MM.1S (cell line): ENCODE measurements around the gene HP.
"Not testable (repeated sequence)": the region's sequence is repeated elsewhere in the genome, so short reads cannot be mapped to it uniquely, and the experiment has no call there.

Experiments
- EZH2phosphoT487 ChIP-seq: fragments of 300-600 bp; sonication (generic); IDR thresholded peaks from 2 replicates; pipeline ENCODE4 v1.6.1; 2018; ENCODE audit warnings: antibody characterized with exemption, low read length
- TF ChIP-seq, protein P1 (sequence below): fragments of 300-600 bp; sonication (generic); IDR thresholded peaks from 2 replicates; pipeline ENCODE4 v1.5.1; 2016; ENCODE audit warnings: antibody characterized with exemption, low read length, mixed read lengths

DNA sequence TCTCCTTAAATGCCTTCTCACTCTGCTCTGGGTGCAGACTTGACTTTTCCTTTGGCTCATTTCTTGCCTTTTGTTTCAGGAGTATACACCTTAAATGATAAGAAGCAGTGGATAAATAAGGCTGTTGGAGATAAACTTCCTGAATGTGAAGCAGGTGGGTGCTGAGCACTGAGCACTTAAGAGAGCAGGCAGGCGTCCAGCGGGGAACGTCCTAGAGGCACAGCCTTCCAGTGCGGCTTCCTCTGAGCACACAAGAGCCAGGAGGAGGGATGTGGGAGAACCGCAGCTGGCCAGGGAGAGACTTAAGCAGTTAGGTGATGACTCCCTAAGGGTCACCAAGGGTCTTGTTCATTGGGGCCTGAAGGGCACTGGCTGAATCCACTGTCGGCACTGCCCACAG is 3.0 kb downstream of the HP start:
- TF ChIP-seq, protein P1, sequence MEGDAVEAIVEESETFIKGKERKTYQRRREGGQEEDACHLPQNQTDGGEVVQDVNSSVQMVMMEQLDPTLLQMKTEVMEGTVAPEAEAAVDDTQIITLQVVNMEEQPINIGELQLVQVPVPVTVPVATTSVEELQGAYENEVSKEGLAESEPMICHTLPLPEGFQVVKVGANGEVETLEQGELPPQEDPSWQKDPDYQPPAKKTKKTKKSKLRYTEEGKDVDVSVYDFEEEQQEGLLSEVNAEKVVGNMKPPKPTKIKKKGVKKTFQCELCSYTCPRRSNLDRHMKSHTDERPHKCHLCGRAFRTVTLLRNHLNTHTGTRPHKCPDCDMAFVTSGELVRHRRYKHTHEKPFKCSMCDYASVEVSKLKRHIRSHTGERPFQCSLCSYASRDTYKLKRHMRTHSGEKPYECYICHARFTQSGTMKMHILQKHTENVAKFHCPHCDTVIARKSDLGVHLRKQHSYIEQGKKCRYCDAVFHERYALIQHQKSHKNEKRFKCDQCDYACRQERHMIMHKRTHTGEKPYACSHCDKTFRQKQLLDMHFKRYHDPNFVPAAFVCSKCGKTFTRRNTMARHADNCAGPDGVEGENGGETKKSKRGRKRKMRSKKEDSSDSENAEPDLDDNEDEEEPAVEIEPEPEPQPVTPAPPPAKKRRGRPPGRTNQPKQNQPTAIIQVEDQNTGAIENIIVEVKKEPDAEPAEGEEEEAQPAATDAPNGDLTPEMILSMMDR, result not testable (repeated sequence)
- not testable (repeated sequence) for TF ChIP-seq EZH2phosphoT487
